Measurements from ENCODE around the gene CCR3.

The CCR3 gene

GRCh38 chr3:46276497-46277099 lies 34.3 kb downstream of the CCR3 start:
- Mint-ChIP-seq H3K27me3 (peaks cover 22% of the 10 kb centered on the region), H3K9me3 (peaks cover 4% of the 10 kb centered on the region), H3K27ac (no peak overlapping the region), H3K36me3 (ENCODE audit: low read depth) (peaks cover 5% of the 10 kb centered on the region), H3K4me1 (ENCODE audit: low read depth) (peaks cover 41% of the 10 kb centered on the region), H3K4me3 (no peak overlapping the region)

DNA sequence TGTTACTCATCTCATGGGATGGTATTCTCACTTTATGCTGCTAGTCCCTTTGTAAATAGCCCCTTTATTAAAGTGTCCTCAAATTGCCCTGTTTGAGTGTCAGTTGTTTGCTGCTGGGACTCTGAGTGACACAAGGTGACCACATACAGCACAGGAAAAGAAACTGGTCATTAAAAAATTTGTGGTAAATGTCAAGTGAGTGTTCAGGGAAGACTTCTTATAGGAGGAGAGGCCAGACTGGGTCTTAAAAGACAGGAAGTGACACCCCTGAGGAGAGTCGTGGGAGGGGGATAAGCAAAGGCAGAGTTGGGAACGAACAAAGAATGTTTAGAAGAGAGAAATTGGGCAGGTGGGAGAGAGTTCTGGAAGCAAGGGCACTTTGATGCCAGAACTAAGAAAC lies 35.2 kb downstream of the CCR3 start:
- Mint-ChIP-seq H3K4me3 (no peak overlapping the region), H3K27me3 (peaks cover 18% of the 10 kb centered on the region), H3K27ac (no peak overlapping the region), H3K36me3 (ENCODE audit: low read depth) (peaks cover 5% of the 10 kb centered on the region), H3K4me1 (ENCODE audit: low read depth) (peaks cover 47% of the 10 kb centered on the region), H3K9me3 (peaks cover 4% of the 10 kb centered on the region)

DNA sequence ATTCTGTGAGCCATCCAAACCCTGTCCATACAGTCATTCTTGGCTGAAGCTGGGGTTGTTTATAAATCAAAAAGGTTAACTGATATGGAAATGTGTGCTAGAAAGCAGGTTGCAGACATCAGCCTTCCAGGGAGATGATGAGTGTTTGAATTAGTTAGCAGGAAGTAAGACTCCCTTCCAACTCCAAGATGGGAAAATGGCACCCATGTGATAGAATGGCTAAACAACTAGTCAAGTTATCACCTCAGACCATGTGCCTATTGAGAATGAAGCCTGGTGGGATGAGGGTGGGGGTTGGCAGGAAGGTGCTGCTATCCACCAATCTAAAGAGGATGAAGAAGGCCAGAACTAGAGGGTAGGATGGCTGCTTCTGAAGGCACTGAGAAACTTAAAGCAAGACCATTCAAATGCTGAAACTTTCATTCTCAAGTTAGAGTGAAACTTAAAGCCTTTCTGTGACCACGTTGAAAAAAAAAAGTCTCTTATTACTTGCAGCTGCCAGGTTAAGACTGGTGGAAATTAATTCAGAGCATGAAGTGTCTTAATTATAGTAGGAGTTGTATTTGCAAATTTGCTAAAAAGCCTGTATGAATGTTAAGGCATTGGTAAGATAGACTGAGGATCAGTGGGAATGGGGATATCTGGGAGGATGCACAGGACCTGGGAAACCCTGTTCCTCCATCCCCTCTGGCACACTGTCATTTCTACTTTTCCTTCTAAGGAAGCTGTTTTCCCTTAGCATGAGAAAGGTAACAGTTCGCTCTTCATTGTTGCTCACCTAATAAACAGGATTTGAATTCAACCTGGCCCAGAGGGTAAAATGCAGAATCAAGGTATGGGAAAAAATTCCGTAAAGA lies 36.8 kb downstream of the CCR3 start:
- peaks cover 8% of the 10 kb centered on the region for H3K27me3 Mint-ChIP-seq
- H3K27ac Mint-ChIP-seq, result no peak overlapping the region
- H3K36me3 Mint-ChIP-seq (ENCODE audit: low read depth), result peaks cover 5% of the 10 kb centered on the region
- no peak overlapping the region for H3K4me3 Mint-ChIP-seq
- H3K4me1 Mint-ChIP-seq (ENCODE audit: low read depth), result peaks cover 61% of the 10 kb centered on the region
- H3K9me3 Mint-ChIP-seq, result peaks cover 4% of the 10 kb centered on the region

- peaks cover 8% of the 10 kb centered on the region for H3K27me3 Mint-ChIP-seq
- H3K4me3 Mint-ChIP-seq, result no peak overlapping the region
- peaks cover 4% of the 10 kb centered on the region for H3K9me3 Mint-ChIP-seq
- peaks cover 73% of the 10 kb centered on the region for H3K4me1 Mint-ChIP-seq (ENCODE audit: low read depth)
- H3K27ac Mint-ChIP-seq, result peak overlapping the region; percentile 33
- peaks cover 5% of the 10 kb centered on the region for H3K36me3 Mint-ChIP-seq (ENCODE audit: low read depth)
Observed at GRCh38 chr3:46280105-46280797, 38.0 kb downstream of the CCR3 start.

DNA sequence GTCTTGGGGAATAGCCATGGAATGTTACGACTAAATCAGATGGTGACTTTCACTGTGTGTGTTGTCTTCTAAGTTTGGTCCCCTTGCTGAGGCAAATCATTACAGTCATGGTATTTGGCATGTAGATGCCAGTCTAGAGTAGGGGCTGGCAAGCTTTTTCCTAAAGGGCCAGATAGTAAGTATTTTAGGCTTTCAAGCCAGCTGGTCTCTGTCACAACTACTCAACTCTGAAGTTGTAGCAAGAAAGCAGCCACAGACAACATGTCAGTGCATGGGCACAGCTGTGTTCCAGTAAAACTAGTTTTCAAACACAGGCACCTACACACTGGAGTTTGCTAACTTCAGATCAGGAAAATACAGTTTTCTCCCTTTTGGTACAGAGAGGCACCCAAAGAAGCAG lies 39.3 kb downstream of the CCR3 start:
- Mint-ChIP-seq H3K27me3 (peaks cover 7% of the 10 kb centered on the region), H3K9me3 (peaks cover 4% of the 10 kb centered on the region), H3K4me3 (no peak overlapping the region), H3K36me3 (ENCODE audit: low read depth) (peaks cover 5% of the 10 kb centered on the region), H3K4me1 (ENCODE audit: low read depth) (peaks cover 84% of the 10 kb centered on the region), H3K27ac (no peak overlapping the region)

- Mint-ChIP-seq H3K36me3 (ENCODE audit: low read depth) (peaks cover 5% of the 10 kb centered on the region), H3K4me3 (no peak overlapping the region)
Observed at GRCh38 chr3:46282041-46282440, 39.8 kb downstream of the CCR3 start.

GRCh38 chr3:46282696-46283095 lies 40.4 kb downstream of the CCR3 start:
- H3K27me3 Mint-ChIP-seq, result peaks cover 2% of the 10 kb centered on the region
- H3K27ac Mint-ChIP-seq, result no peak overlapping the region
- H3K9me3 Mint-ChIP-seq, result peaks cover 4% of the 10 kb centered on the region
- H3K36me3 Mint-ChIP-seq (ENCODE audit: low read depth), result peaks cover under 1% of the 10 kb centered on the region
- no peak overlapping the region for H3K4me3 Mint-ChIP-seq
- H3K4me1 Mint-ChIP-seq (ENCODE audit: low read depth), result peaks cover 77% of the 10 kb centered on the region

More at GRCh38 chr3:46282041-46282440, 39.8 kb downstream of the CCR3 start:
- Mint-ChIP-seq H3K27me3 (peaks cover 7% of the 10 kb centered on the region), H3K9me3 (peaks cover 4% of the 10 kb centered on the region), H3K4me1 (ENCODE audit: low read depth) (peaks cover 81% of the 10 kb centered on the region), H3K27ac (no peak overlapping the region)

GRCh38 chr3:46283881-46284450 lies 41.7 kb downstream of the CCR3 start:
- no peaks in the 10 kb centered on the region for H3K36me3 Mint-ChIP-seq (ENCODE audit: low read depth)
- H3K9me3 Mint-ChIP-seq, result peaks cover 4% of the 10 kb centered on the region
- peaks cover 69% of the 10 kb centered on the region for H3K4me1 Mint-ChIP-seq (ENCODE audit: low read depth)
- H3K27me3 Mint-ChIP-seq, result peaks cover 2% of the 10 kb centered on the region
- H3K4me3 Mint-ChIP-seq, result no peak overlapping the region
- H3K27ac Mint-ChIP-seq, result peak overlapping the region; percentile 16

- H3K4me1 Mint-ChIP-seq (ENCODE audit: low read depth), result peaks cover 61% of the 10 kb centered on the region
- H3K36me3 Mint-ChIP-seq (ENCODE audit: low read depth), result no peaks in the 10 kb centered on the region
- peaks cover 2% of the 10 kb centered on the region for H3K27me3 Mint-ChIP-seq
- H3K9me3 Mint-ChIP-seq, result no peaks in the 10 kb centered on the region
- peak overlapping the region; percentile 68 for H3K27ac Mint-ChIP-seq
- H3K4me3 Mint-ChIP-seq, result no peak overlapping the region
Observed at GRCh38 chr3:46284981-46285683, 42.9 kb downstream of the CCR3 start.

- Mint-ChIP-seq H3K36me3 (ENCODE audit: low read depth) (no peaks in the 10 kb centered on the region), H3K9me3 (no peaks in the 10 kb centered on the region), H3K27ac (peak overlapping the region; percentile 68), H3K4me1 (ENCODE audit: low read depth) (peaks cover 54% of the 10 kb centered on the region), H3K27me3 (peaks cover 2% of the 10 kb centered on the region), H3K4me3 (no peak overlapping the region)
Observed at GRCh38 chr3:46285931-46286619, 43.8 kb downstream of the CCR3 start.

DNA sequence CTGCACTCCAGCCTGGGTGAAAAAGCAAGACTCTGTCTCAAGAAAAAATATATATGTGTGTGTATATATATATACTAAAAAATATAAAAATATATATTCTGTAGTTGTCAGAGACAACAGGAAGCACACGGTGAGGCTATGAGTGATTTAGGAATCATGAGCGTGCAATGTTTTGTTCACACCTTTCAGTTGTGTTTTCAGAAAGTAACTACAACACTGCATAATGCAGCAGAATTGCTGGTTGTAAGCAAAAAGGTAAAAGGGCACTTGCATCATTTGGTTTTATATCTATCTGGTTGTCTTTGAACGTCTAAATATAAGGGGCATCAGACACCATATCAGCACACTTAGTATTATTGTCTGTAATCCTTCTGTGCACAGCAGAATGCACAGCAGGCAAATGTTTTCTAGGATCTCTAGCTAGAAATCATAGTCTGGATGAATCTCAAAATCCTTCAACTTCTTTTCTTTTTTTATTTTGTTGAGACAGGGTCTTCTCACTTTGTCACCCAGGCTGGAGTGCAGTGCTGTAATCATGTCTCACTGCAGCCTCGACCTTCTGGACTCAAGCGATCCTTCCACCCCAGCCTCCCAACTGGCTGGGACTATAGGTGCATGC lies 44.8 kb downstream of the CCR3 start:
- Mint-ChIP-seq H3K4me3 (no peak overlapping the region), H3K27me3 (peaks cover 2% of the 10 kb centered on the region), H3K4me1 (ENCODE audit: low read depth) (peaks cover 51% of the 10 kb centered on the region), H3K27ac (no peak overlapping the region), H3K9me3 (no peaks in the 10 kb centered on the region), H3K36me3 (ENCODE audit: low read depth) (no peaks in the 10 kb centered on the region)

- Mint-ChIP-seq H3K9me3 (no peaks in the 10 kb centered on the region), H3K27me3 (peaks cover 2% of the 10 kb centered on the region), H3K4me1 (ENCODE audit: low read depth) (peaks cover 50% of the 10 kb centered on the region), H3K36me3 (ENCODE audit: low read depth) (no peaks in the 10 kb centered on the region), H3K4me3 (no peak overlapping the region), H3K27ac (no peak overlapping the region)
Observed at GRCh38 chr3:46289551-46289950, 47.3 kb downstream of the CCR3 start.

DNA sequence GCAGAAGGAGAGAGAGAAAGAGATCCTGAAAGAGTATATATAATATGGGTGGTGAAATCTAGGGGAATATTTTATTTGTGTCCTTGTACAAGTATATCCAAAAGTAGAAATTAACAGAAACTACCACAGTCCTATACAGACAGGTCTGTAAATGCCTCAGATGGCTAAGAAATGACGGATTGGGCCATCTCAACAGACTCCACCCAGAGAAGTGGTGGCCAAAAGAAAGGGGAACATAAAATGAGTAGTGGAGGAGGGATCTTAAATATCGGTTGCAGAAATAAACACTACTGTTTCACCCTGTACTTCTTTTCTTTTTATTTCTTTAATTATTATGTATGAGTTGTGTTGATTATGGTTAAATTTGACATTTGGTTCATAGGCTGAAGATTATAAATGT lies 47.7 kb downstream of the CCR3 start:
- no peak overlapping the region for H3K4me3 Mint-ChIP-seq
- H3K9me3 Mint-ChIP-seq, result no peaks in the 10 kb centered on the region
- peaks cover 2% of the 10 kb centered on the region for H3K27me3 Mint-ChIP-seq
- no peak overlapping the region for H3K27ac Mint-ChIP-seq
- H3K4me1 Mint-ChIP-seq (ENCODE audit: low read depth), result peaks cover 50% of the 10 kb centered on the region
- no peaks in the 10 kb centered on the region for H3K36me3 Mint-ChIP-seq (ENCODE audit: low read depth)

GRCh38 chr3:46291046-46291445 lies 48.8 kb downstream of the CCR3 start:
- H3K27ac Mint-ChIP-seq, result no peak overlapping the region
- H3K4me3 Mint-ChIP-seq, result no peak overlapping the region
- H3K27me3 Mint-ChIP-seq, result peaks cover 7% of the 10 kb centered on the region
- no peaks in the 10 kb centered on the region for H3K36me3 Mint-ChIP-seq (ENCODE audit: low read depth)
- no peaks in the 10 kb centered on the region for H3K9me3 Mint-ChIP-seq
- H3K4me1 Mint-ChIP-seq (ENCODE audit: low read depth), result peaks cover 46% of the 10 kb centered on the region

Data from stimulated activated naive CD8-positive, alpha-beta T cell treated with anti-CD3 and anti-CD28 coated beads, Interleukin-15, Interleukin-2, amounts not matched to agents 100 ng/mL and 50 ng/mL, for 24 hours (primary cell).